HK-2 (cell line): ENCODE data around the gene TM9SF1.

Experiments used
- DNase-seq: peaks from one replicate; pipeline ENCODE4 v3.0.0-alpha.2; 2018; ENCODE audit not compliant: unreplicated experiment

The TM9SF1 gene

GRCh38 chr14:24150567-24150966 lies 44.7 kb downstream of the TM9SF1 start:
- DNase-seq, result no peak

- DNase-seq, result no peak
Measured at GRCh38 chr14:24150061-24150460, 45.2 kb downstream of the TM9SF1 start.

- no peak for DNase-seq
Measured at GRCh38 chr14:24149302-24149969, 45.8 kb downstream of the TM9SF1 start.

- DNase-seq, result no peak
Measured at GRCh38 chr14:24147761-24148428, 47.3 kb downstream of the TM9SF1 start.

- peak; percentile 96 for DNase-seq
Measured at GRCh38 chr14:24146978-24147760, 48.1 kb downstream of the TM9SF1 start, which contains the start of gene RNF31. Gene RNF31, plus strand, starts transcription at chr14:24147498. Its CDS starts 201 bp downstream, at chr14:24147699.

- peak; percentile 97 for DNase-seq
Measured at GRCh38 chr14:24146453-24146977, 48.7 kb downstream of the TM9SF1 start, which contains the start of gene PSME2. Gene PSME2, minus strand, starts transcription at chr14:24146610. Its CDS starts 29 bp downstream, at chr14:24146581.

- no peak for DNase-seq
Measured at GRCh38 chr14:24145690-24146452, 49.4 kb downstream of the TM9SF1 start.

- no peak for DNase-seq
Measured at GRCh38 chr14:24145219-24145618, 50.0 kb downstream of the TM9SF1 start.

GRCh38 chr14:24144451-24144850 lies 50.8 kb downstream of the TM9SF1 start:
- no peak for DNase-seq

- no peak for DNase-seq
Measured at GRCh38 chr14:24143511-24143910, 51.7 kb downstream of the TM9SF1 start.

GRCh38 chr14:24141097-24141880 lies 54.0 kb downstream of the TM9SF1 start, which contains the start of gene EMC9:
Gene EMC9, minus strand, starts transcription at chr14:24141591. Its CDS starts 287 bp downstream, at chr14:24141304.
- peak; percentile 99 for DNase-seq

GRCh38 chr14:24139272-24139934 lies 55.8 kb downstream of the TM9SF1 start:
- no peak for DNase-seq
